Transverse colon (tissue), 4 donors: ENCODE results near the gene SORT1. TPM values are rescaled to one million over a fixed set of nuclear protein-coding genes. Genes with fewer than 3 reads are reported as not detected.

Experiments used
- DNase-seq: peaks from one replicate; pipeline ENCODE4 v3.0.0-alpha.2; 2019
- H3K27ac ChIP-seq, 4 donors: fragments of 200-600 bp; sonication (generic); 2 replicates each; pipeline ENCODE4 v1.5.1; 2016 to 2018; ENCODE audit warnings: inconsistent platforms in 4 of 4
- H3K27me3 ChIP-seq: fragments of 200-600 bp; sonication (generic); 2 replicates; pipeline ENCODE4 v1.5.1; 2017; ENCODE audit warnings: inconsistent platforms
- H3K36me3 ChIP-seq, 4 donors: fragments of 200-600 bp; sonication (generic); 2 replicates each; pipeline ENCODE4 v1.5.1; 2017 to 2019; ENCODE audit warnings: inconsistent platforms in 4 of 4
- H3K4me1 ChIP-seq, 4 donors: fragments of 200-600 bp; sonication (generic); 2 replicates each; pipeline ENCODE4 v1.5.1; 2017 to 2020; ENCODE audit warnings: inconsistent platforms in 4 of 4
- H3K4me3 ChIP-seq, 4 donors: fragments of 200-600 bp; sonication (generic); 1 replicate in 1 of 4; 2 replicates in 3 of 4; pipeline versions ENCODE4 v1.5.1 to v1.6.1; 2017 to 2019; ENCODE audit warnings: inconsistent platforms in 4 of 4
- H3K9me3 ChIP-seq, 2 donors: fragments of 200-600 bp; sonication (generic); 2 replicates each; pipeline ENCODE4 v1.5.1; 2017 to 2019; ENCODE audit warnings: inconsistent platforms in 2 of 2
- CTCF ChIP-seq, 5 experiments: fragments of 200-600 bp in 3 of 5; fragments of 450-650 bp in 2 of 5; sonication (generic) in 3 of 5; IDR thresholded peaks; 1 replicate in 2 of 5; 2 replicates in 3 of 5; pipeline ENCODE4 v1.5.1; 2016 to 2017; ENCODE audit warnings: antibody characterized with exemption in 5 of 5, inconsistent platforms in 3 of 5, mild to moderate bottlenecking in 2 of 5, moderate library complexity in 1 of 5
- EP300 ChIP-seq: sonication (generic); formaldehyde crosslinking; IDR thresholded peaks from one replicate; pipeline ENCODE4 v1.6.1; 2017; ENCODE audit warnings: antibody characterized with exemption, low read depth
- POLR2A ChIP-seq: fragments of 450-650 bp; IDR thresholded peaks from one replicate; pipeline ENCODE4 v1.6.1; 2016; ENCODE audit warnings: antibody characterized with exemption, mild to moderate bottlenecking, moderate library complexity
- POLR2AphosphoS5 ChIP-seq, 3 donors: sonication (generic); formaldehyde crosslinking; IDR thresholded peaks; one replicate each; pipeline ENCODE4 v1.6.1; 2016; ENCODE audit warnings: antibody characterized with exemption in 3 of 3
- WGBS, 2 donors: methylation state at CpG; one replicate each; pipeline ENCODE4 v1.1.5; 2018; ENCODE audit warnings: low coverage in 1 of 2; 5-methylcytosine and 5-hydroxymethylcytosine counted together
- in situ Hi-C, 4 donors: fragments of 200-750 bp; cut with MboI; loops; one replicate each; pipeline versions ENCODE4 v1.15.0 to v1.15.1; 2017; ENCODE audit warnings: low sequenced_read_pairs in 3 of 4, low pct_ligation_motif_present in 1 of 4, low pct_unique_long_range_greater_than_20kb in 1 of 4
- intact Hi-C: fragments of 100-400 bp; cut with DNase I; formaldehyde crosslinking; loops from one replicate; pipeline ENCODE4 v1.15.1; 2023; ENCODE audit warnings: low total_unique reads
- total RNA-seq, 4 donors: library from RNA; depleted of rRNA; stranded (reverse); fragments of >200 nt; gene quantifications; one replicate each; pipeline ENCODE4 v1.1.0, GENCODE V29; 2016

The SORT1 gene
- total RNA-seq, 4 donors from 2014 or later: 53.5 to 79.3 (median 66.2) TPM

- Histone ChIP-seq H3K4me1 (peaks cover 0 to 8% (median 4%) of the 10 kb centered on the region in 4 donors), H3K36me3 (no peaks in the 10 kb centered on the region), H3K27me3 (no peaks in the 10 kb centered on the region), H3K27ac (no peak overlapping the region), H3K4me3 (no peak overlapping the region), H3K9me3 (no peaks in the 10 kb centered on the region)
- WGBS, 2 donors: 63 to 75% methylated on average over 3 to 5 of the region's 5 CpGs
- no peak for TF ChIP-seq CTCF (IDR thresholded peaks at IDR 0.05)
- TF ChIP-seq POLR2AphosphoS5 (IDR thresholded peaks at IDR 0.05): no peak
- TF ChIP-seq POLR2A: no peak
- TF ChIP-seq EP300: no peak
- in situ Hi-C loops: no loop called here
- intact Hi-C loops: no loop called here
- DNase-seq: no peak
Observed at GRCh38 chr1:109301874-109302273, 95.8 kb downstream of the SORT1 start.

GRCh38 chr1:109300650-109301151 lies 97.0 kb downstream of the SORT1 start:
- WGBS, 2 donors: 58 to 87% methylated on average over 7 to 16 of the region's 16 CpGs
- in situ Hi-C loops (no loop called here), intact Hi-C loops (no loop called here)
- H3K4me3 ChIP-seq: no peak overlapping the region
- H3K36me3 ChIP-seq: no peaks in the 10 kb centered on the region
- H3K27me3 ChIP-seq: peaks cover 2% of the 10 kb centered on the region
- H3K9me3 ChIP-seq: no peaks in the 10 kb centered on the region
- TF ChIP-seq POLR2AphosphoS5 (IDR thresholded peaks at IDR 0.05) (no peak), CTCF (IDR thresholded peaks at IDR 0.05) (no peak), POLR2A (no peak), EP300 (no peak)
- H3K4me1 ChIP-seq: peaks cover 0 to 8% (median 4%) of the 10 kb centered on the region in 4 donors
- H3K27ac ChIP-seq: no peak overlapping the region
- no peak for DNase-seq

- Histone ChIP-seq H3K36me3 (no peaks in the 10 kb centered on the region), H3K27me3 (peaks cover 2% of the 10 kb centered on the region), H3K27ac (peak overlapping the region in 2 of 4 donors; percentile 7 to 45), H3K4me1 (peaks cover 0 to 8% (median 4%) of the 10 kb centered on the region in 4 donors), H3K9me3 (no peaks in the 10 kb centered on the region), H3K4me3 (no peak overlapping the region)
- intact Hi-C loops (no loop called here), in situ Hi-C loops (loop anchor here in 1 of 4 donors (25.0 kb wide), 1 partner anchor 113 kb away; no protein-coding TSS in a partner anchor)
- 75 to 90% methylated on average over 2 to 20 of the region's 20 CpGs for WGBS, 2 donors
- no peak for DNase-seq
- TF ChIP-seq CTCF (IDR thresholded peaks at IDR 0.05) (no peak), POLR2AphosphoS5 (IDR thresholded peaks at IDR 0.05) (no peak), POLR2A (no peak), EP300 (no peak)
Observed at GRCh38 chr1:109299558-109300343, 98.0 kb downstream of the SORT1 start.

GRCh38 chr1:109298666-109299557 lies 98.8 kb downstream of the SORT1 start:
- Histone ChIP-seq H3K27me3 (peaks cover 2% of the 10 kb centered on the region), H3K4me1 (peaks cover 0 to 8% (median 4%) of the 10 kb centered on the region in 4 donors), H3K27ac (peak overlapping the region; percentile 0 to 45 (median 20)), H3K36me3 (no peaks in the 10 kb centered on the region), H3K4me3 (no peak overlapping the region), H3K9me3 (no peaks in the 10 kb centered on the region)
- TF ChIP-seq POLR2A (no peak), CTCF (IDR thresholded peaks at IDR 0.05) (no peak), POLR2AphosphoS5 (IDR thresholded peaks at IDR 0.05) (no peak)
- in situ Hi-C loops (loop anchor here in 1 of 4 donors (25.0 kb wide), 1 partner anchor 113 kb away; no protein-coding TSS in a partner anchor), intact Hi-C loops (no loop called here)
- DNase-seq: no peak
- WGBS, 2 donors: 36 to 59% methylated on average over 5 to 11 of the region's 11 CpGs
